K562 treated with DMSO at 1 percent for 12 hours (cell line): ENCODE data around the gene ACADSB. TPM values are rescaled to one million over a fixed set of nuclear protein-coding genes. Genes with fewer than 3 reads are reported as not detected.

ENCODE experiments used
- total RNA-seq: library from RNA; unstranded; fragments of 300-600 nt; gene quantifications from 2 replicates; pipeline ENCODE4 v1.2.3, GENCODE V29; 2022; ENCODE audit not compliant: insufficient read depth

ACADSB gene
- total RNA-seq: 0.92 and 4.5 TPM in 2 replicates

DNA sequence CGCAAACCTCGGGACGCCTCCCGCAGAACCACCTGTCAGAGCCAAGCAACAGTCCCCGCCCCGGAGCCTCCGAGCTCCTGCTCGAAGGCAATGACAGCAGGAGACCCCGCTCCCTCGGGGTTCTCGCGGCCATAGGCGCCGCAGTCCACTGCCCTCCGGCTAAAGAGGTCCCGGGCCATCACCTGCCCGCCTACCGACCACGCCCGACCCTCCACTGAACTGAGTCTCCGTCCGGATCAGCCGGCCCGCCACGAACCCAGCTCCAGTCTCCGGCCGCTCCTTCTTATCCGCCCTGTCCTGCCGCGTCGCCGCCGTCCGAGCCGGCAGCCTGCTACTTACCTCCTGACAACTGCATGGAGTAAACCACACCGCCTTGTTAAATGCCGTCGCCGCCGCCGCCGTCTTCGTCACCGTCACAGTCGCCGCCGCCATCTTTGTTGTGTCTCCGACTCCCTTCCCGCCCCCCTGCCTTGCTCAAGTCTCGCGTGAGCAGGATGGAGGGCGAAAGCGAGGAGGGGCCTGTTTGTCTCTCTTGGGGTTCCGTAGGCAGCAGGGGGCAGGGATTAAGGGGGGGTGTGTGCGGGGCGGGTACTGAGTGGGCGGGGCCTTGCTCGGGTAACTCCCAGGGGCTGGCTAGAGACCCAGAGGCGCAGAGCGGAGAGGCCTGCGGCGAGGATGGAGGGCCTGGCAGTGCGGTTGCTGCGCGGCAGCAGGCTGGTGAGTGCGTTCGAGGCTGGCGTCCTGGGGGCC is at the start of gene ACADSB, which contains the start of gene IKZF5:
Gene ACADSB (plus strand): TSS at position 652 of the 750 bp plus-strand sequence. CDS start 24 bp downstream, at position 676.
Gene IKZF5 (minus strand): TSS at position 441 of the 750 bp plus-strand sequence. CDS start 10,170 bp downstream, outside the sequence.

DNA sequence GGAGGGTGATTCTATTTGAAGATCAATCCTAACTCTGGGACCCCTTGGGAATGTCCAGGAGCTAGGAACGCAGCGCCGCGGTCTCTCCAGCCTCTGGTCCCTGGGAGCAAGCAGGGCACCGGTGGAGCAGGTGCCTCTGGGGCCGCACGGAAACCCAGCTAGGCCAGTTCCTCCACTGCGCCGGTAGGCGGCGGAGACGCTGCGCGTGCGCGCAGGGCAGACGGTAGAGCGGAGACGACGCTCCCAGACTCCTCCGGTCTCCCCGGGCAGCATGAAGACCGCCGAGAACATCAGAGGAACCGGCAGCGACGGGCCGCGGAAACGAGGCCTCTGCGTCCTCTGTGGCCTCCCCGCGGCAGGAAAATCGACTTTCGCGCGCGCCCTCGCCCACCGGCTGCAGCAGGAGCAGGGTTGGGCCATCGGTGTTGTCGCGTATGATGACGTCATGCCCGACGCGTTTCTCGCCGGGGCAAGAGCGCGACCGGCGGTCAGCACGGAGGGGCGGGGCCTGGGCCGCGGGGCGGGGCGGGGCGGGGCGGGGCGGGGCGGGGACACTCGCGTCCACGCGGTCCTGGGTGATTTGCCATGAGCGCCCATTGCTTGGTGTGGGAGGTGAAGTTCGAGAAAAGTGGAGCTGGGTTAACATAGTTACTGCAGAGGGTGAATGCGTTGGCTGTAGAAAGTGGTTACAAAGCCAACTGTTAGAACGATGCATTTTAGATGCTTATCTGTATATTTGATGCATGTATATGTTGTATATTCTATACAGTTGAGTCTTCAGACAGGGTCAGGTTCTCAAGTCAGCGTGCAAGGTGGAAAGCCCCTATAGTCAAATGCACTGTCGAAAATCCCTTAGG is 28.4 kb upstream of the ACADSB start, which contains the start of gene PSTK:
Gene PSTK (plus strand): TSS at position 193 of the 857 bp plus-strand sequence. CDS start 79 bp downstream, at position 272.

Other genes starting within 250 kb of the ACADSB start
- gene CUZD1, start 163.1 kb upstream of the ACADSB start, total RNA-seq: 1.0 TPM in 1 of 2 replicates, not detected in the other
- 8.0 and 11.3 TPM in 2 replicates for gene FAM24B, start 129.4 kb upstream of the ACADSB start, total RNA-seq
- gene FAM24A, start 98.4 kb upstream of the ACADSB start, total RNA-seq: not detected in 2 replicates
- 2.2 and 5.1 TPM in 2 replicates for gene C10orf88, start 54.8 kb upstream of the ACADSB start, total RNA-seq
- gene PSTK, start 28.6 kb upstream of the ACADSB start, total RNA-seq: 8.7 and 9.7 TPM in 2 replicates
- gene IKZF5, start 211 bp upstream of the ACADSB start, total RNA-seq: 1.5 and 7.7 TPM in 2 replicates
- gene HMX3, start 127.0 kb downstream of the ACADSB start, total RNA-seq: 15.6 and 34.9 TPM in 2 replicates
- gene HMX2, start 139.1 kb downstream of the ACADSB start, total RNA-seq: 1.4 and 2.5 TPM in 2 replicates
- gene BUB3, start 145.4 kb downstream of the ACADSB start, total RNA-seq: 129 and 179 TPM in 2 replicates